HG03565 (cell line): ENCODE results near the gene IFT81.
"Not testable (repeated sequence)": the region's sequence is repeated elsewhere in the genome, so short reads cannot be mapped to it uniquely, and the experiment has no call there.

Experiments
- ATAC-seq: cut with Tn5 transposase; IDR thresholded peaks from one replicate; pipeline ENCODE4 v1.9.1; 2021; ENCODE audit warnings: mild to moderate bottlenecking, moderate library complexity; ENCODE audit not compliant: unreplicated experiment

Gene IFT81

GRCh38 chr12:110107369-110108281, 16.5 kb upstream of the IFT81 start:
- ATAC-seq: no peak

DNA sequence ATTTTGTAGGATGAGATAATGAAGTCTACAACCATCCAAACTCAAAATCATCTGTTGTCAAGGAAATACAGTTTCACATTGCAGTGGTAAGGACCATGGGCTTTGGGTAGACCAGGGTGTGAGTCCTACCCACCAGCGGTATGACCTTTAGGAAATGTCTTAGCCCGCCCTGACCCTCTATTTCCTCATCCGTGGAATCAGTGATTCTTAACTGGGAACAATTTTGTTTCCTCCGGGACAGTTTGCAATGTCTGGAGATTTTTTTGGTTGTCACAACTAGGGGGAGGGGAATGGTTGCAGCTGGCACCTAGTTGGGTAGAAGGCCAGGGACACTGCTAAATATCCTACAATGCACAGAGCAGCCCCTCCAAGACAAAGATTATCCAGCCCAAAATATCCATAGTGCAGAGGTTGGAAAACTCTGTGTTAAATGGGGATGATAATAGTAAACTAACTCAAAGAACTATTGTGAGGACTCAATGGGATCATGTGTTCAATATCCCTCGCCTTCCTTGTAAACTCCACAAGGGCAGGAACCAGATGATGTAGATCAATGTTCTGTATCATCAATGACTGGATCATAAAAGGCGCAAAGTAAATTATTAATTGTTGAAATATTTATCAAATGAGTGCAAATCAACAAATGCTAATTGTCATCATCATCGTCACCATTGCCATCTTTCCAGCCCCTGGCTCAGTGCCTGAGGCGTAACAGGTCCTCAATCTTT, 15.7 kb upstream of the IFT81 start:
- ATAC-seq: no peak

DNA sequence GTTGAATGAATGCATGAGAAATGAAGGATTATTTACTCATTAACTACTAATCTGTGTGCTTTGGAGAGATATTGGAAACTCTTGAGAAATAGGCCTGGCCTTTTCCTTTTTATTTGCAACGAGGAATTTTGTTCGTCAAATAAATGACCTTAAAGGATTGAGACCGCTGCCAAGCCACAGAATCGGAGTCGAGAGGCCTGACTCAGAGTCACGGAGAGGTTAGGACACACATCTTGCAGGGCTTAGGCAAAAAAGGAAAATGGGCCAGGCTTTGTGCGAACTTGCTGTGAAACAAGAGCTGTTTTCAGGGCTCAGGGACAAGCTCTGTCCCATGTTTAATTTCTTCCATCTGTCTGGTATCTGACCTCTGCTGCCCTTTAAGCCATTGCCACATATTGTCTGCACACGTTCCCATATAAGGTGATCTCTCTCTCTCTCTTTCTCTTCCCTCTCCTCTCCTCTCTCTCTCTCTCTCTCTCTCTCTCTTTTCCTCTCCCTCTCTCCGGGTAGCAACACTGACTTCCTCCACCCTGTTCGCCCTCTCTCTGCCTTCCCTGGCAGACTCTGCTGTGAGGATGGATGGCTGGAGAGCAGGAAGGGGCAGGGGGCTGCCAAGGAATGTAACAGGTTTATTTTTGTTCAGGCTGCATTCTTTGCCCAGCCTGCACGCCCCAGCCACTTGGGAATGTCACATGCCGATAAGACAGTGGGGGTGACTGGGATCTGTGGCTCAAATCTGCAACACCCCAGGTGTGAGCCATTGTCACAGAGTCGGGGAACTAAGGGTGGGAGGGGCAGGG, 14.9 kb upstream of the IFT81 start:
- no peak for ATAC-seq

DNA sequence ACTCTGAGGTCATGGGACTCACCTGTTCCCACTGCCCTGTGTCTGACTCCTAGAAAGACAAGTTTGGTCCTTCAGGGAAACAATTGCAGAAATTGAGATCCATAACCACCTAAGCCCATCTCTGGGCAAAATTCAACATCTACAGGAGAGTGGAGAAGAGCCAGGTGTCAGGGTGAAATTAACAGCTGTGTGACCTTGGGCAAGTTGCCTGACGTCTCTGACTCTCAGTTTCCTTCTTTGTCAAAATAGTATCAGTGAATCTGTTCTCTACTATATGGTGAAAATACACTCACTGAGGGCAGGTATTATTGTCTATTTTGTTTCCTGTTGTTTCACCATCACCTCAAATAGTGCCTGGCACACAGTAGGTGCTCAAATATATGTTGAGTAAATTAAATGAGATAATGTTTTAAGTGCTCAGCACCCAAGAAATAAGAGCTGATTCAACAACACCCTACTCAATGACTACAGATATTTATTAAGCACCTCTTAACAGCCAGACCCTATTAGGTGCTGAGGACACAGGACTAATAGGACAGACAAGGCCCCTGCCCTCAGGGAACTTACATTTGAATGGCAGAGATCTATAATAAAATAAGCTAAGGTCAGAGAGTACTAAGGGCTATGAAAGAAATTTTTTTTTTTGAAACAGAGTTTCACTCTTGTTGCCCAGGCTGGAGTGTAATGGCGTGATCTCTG, 14.2 kb upstream of the IFT81 start:
- no peak for ATAC-seq

DNA sequence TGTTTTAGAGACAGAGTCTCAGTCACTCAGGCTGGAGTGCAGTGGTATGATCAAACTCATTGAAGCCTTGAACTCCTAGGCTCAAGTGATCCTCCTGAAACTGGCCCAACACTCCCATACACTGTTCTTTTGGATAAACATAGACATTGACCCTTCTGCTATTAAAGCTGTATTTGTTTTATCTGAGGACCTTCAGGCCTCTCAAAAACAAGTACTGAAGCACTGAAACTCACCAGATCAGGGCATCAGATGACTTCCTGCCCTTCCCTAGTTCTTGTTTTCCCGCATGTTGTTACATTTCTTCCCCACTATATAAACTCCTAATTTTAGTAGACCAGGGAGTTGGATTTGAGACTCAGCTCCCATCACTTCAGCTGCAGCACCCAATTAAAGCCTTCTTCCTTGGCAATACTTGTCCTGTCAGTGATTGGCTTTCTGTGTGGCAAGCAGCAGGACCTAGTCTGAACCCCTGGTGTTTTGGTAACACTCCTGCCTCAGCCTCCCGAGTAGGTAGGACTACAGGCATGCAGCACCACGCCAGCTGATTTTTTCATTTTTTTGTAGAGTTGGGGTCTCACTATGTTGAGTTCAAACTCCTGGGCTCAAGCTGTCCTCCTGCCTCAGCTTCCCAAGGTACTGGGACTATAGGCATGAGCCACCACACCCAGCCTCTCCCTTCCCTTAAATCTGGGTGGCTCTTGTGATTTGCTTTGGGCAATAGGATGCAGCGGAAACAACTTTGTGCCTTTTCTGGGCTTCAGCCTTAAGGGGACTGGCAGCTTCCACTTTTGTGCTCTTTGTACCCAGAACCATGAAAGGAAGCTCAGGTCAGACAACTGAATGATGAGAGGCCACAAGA, 12.5 kb upstream of the IFT81 start:
- no peak for ATAC-seq

- ATAC-seq: no peak
Observed at GRCh38 chr12:110112335-110112660, 11.9 kb upstream of the IFT81 start.

GRCh38 chr12:110114528-110114937, 9.6 kb upstream of the IFT81 start:
- ATAC-seq: no peak

DNA sequence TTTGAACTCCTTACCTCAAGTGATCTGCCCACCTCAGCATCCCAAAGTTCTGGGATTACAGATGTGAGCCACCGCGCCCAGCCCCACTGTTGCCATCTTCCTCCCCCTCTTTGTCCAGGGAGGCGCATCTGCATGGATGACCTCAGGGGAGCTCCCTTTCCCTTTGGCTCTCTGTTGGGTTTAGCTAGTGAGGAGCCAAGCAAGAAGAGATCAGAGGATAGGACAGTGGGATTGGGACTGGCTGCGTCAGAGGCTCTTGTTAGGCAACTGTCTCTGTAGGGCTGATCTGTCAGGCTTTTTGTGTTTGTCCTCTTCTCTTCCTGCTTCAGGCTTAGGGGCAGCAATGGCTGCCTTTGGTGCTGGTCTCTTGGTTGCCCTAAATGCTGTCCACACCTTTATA, 8.5 kb upstream of the IFT81 start:
- no peak for ATAC-seq

- ATAC-seq: no peak
Observed at GRCh38 chr12:110116623-110117022, 7.5 kb upstream of the IFT81 start.

GRCh38 chr12:110117210-110117609, 6.9 kb upstream of the IFT81 start:
- ATAC-seq: not testable (repeated sequence)

DNA sequence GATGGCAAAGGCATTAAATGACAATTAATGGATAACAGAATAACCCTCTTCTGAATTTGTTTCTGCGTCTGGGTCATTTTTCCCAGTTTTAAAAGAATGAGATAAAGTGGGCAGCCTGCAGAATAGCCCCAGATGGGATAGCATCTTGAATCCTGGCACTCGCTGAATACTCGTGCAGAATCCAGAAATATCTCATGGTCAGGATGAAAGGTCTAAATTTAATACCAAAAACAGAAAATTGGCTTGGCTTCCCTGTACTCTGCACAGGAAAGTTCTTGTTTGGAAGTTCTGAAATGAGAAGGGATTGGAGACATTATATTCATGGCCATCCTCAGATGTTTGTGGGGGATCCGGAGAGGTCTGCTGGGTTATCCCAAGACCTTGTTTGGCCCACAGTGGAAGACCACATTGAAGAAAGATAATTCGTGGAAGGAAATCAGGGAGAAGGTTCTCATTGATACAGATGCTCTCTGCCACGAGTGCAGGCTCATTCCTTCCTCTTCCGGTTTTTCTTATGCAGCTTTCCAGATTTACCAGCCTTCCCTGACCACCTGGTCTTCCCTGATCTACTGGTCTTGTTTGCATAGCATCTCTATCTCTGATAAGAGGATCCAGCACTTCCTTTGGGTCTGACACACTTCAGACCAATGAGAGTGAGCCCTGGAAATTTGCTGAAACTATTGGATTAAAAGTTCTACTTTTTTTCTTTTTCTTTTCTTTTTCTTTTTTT, 6.0 kb upstream of the IFT81 start:
- ATAC-seq: no peak

DNA sequence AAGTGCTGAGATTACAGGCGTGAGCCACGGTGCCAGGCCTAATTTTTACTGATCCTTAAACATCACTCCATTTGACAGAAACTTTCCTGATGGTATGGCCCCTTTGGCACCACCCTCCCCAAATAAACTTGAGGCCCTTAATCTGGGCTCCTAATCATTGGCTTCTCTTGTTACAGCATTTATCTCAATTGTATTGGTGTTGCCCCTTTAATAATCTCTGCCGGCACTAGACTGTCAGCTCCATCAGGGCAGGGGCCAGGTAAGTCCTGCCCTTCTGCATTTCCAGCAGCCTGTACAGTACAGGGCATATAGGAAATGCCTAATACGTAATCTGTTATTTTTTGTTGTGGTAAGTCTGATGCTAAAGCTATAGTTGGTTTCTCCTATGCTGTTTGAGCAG, 1.2 kb upstream of the IFT81 start:
- ATAC-seq: no peak

GRCh38 chr12:110123919-110124268, 263 bp upstream of the IFT81 start:
- peak; percentile 27 for ATAC-seq

DNA sequence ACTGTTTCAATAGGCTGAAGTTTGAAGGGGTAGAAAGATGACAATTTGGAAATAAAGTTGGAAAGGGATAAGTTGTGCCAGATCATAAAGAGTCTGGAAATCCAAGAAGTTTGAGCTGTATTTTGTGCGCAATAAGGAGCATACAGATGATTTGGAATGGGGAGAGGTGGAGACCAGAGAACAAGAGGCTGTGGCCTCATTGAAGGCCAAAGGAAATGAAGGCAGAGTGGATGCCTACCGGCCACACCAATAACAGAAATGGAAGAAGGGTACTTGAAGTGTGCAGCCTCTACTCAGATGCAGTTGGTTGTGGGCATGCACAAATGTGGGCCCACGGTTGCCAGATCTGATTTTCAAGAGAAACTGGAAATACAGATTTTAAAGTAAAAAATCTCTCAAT, 2.4 kb downstream of the IFT81 start:
- ATAC-seq: no peak

DNA sequence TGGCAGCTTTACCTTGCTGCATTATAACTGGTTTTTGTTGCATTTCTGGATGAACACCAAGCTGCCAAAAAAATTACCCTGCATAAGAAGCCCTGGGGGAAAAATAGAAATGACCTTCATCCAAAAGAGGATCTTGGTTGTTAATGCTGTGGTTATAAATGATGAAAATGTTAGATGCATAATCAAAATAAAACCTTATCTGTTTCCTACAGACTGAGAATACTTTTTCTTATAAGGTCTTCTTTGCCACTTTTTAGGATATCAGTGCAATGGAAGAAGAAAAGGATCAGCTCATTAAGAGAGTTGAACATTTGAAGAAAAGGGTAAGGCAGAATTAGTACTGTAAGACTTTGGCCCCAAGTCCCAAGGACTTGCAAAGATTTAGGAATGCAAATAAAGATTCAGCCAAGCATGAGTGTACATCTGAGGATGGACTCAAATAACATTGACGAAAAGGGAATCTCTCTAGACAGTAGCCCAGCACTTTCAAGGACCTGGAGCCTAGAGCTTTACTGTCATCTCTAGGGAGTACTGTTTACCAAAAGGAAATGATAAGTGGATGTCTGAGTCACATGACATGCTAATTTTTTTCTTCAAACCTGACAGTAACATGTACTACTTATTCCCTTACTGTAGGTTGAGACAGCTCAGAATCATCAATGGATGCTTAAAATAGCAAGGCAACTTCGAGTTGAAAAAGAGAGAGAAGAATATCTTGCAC, 10.7 kb downstream of the IFT81 start:
- no peak for ATAC-seq

- no peak for ATAC-seq
Observed at GRCh38 chr12:110135806-110136205, 11.6 kb downstream of the IFT81 start.

DNA sequence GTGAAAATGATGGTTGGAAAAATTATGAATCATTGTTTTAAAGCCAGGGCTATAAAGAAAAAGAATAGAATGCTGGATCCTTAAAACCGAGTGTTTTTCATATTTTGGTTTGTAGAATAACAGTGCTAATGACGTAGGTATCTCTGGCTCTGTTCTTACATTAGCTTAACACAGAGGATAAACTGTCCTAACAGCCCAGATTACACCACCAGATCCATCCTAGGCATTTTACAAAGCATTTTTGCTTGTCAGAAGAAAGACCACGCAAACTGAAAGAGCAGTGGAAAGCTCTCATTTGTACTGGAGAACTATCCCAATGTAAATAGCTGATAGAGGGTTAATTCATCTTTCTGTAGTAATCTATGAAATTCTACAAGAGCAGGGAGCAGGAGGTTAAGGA, 13.6 kb downstream of the IFT81 start:
- no peak for ATAC-seq

DNA sequence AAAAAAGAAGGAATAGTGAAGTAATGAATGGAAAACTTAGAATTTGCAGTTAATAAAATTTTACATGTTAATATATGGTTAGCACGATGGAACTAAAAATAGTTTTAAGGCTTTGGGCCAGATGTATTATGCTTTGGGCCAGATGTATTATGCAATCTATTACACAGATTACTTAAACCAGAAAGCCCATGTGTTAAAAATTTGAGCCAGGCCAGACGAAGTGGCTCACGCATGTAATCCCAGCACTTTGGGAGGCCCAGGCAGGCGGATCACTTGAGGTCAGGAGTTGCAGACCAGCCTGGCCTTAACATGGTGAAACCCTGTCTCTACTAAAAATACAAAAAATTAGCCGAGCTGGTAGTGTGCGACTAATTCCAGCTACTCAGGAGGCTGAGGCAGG, 17.2 kb downstream of the IFT81 start:
- ATAC-seq: no peak

GRCh38 chr12:110146986-110147385, 22.8 kb downstream of the IFT81 start:
- ATAC-seq: no peak
